GM19438 (cell line): ENCODE data around the gene TRAPPC12.
"Not testable (repeated sequence)": the region's sequence is repeated elsewhere in the genome, so short reads cannot be mapped to it uniquely, and the experiment has no call there.

Source experiments
- ATAC-seq: cut with Tn5 transposase; IDR thresholded peaks from one replicate; pipeline ENCODE4 v1.9.1; 2021; ENCODE audit warnings: low read depth; ENCODE audit not compliant: unreplicated experiment

TRAPPC12 gene

GRCh38 chr2:3482363-3482821 is 102.9 kb downstream of the TRAPPC12 start:
- ATAC-seq: no peak

DNA sequence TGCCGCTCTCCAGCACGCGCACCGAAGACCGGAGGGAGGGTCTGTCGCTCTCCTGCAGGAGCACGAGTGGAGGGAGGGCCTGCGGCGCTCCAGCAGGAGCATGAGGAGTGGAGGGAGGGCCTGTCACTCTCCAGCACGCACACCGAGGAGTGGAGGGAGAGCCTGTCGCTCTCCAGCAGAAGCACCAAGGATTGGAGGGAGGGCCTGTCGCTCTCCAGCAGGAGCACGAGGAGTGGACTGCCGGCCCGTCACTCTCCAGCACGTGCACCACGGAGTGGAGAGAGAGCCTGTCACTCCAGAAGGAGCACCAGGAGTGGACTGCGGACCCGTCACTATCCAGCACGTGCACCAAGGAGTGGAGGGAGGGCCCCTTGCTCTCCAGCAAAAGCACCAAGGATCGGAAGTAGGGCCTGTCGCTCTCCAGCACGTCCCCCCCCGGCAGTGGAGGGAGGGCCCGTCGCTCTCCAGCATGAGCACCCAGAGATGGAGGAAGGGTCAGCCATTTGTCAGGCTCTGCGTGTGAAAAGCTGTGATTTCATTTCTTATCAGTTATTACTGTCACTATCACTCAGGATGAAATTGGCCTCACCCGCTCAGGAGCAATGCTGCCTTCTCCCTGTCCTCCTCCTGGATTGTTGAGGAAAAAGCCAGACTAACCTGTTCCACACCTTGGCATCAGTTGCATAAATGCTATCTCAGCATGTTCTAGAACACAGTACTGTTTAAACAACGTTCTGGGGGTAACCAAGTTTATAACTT is 103.9 kb downstream of the TRAPPC12 start:
- no peak for ATAC-seq

DNA sequence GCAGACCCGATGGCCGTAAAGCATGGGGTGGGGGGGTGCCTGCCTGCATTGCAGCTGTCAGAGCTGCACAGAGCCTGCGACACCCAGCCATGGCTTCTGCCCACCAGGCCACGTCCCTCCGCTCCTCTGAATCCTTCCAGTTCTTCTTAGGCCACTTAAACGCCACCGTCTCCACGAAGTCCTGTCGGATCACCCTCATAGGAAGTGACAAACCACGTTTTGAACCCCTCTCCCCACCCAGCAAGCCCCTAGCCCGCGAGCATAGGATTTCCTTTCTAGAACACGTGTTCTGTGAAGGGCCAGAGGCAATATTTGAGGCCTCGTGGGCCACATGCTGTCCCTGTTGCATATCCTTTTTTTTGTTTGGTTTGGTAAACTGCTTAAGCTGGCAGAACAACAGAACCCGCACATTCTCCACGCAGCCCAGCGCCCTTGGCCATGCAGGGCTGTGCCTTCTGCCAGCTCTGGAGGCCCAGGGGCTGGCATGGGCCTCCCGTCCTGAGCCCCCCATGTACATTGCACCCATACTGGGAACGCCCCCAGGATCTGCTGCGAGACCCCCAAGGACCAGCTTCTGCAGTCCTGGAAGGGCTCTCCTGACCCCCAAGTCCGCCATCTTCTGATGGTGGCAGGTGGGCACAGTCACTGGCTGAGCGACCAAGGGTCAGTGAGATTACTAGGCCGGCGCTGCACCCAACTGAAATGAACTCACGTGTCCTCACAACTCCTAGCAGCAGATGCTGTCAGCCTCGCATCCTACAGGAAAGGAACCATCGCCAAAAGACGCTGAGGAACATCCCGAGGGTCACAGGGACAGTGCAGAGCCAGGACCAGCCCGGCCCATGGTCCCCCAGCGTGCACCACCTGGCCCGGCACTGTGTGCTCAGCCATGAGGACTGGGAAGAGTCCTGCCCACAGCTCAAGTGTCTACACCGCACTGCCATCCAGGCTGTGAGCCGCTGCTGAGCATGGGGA is 104.8 kb downstream of the TRAPPC12 start:
- ATAC-seq: no peak

DNA sequence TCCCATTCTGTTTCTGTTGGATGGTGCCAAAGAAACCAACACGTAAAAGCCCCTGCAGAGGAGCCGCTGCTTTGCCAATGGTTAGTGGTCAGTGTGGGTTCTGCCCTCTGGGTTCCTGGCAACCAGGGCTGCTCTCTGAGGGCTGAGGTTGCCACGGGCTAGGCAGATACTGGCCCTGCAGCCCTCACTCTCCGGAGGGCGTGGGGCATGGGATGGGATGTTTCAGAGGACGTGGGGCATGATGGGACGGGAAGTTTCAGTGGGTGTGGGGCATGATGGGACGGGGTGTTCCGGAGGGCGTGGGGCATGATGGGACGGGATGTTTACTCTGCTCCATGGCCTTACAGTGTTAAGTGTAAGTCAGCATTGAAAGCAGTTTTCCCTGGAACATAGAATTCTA is 105.7 kb downstream of the TRAPPC12 start:
- no peak for ATAC-seq

DNA sequence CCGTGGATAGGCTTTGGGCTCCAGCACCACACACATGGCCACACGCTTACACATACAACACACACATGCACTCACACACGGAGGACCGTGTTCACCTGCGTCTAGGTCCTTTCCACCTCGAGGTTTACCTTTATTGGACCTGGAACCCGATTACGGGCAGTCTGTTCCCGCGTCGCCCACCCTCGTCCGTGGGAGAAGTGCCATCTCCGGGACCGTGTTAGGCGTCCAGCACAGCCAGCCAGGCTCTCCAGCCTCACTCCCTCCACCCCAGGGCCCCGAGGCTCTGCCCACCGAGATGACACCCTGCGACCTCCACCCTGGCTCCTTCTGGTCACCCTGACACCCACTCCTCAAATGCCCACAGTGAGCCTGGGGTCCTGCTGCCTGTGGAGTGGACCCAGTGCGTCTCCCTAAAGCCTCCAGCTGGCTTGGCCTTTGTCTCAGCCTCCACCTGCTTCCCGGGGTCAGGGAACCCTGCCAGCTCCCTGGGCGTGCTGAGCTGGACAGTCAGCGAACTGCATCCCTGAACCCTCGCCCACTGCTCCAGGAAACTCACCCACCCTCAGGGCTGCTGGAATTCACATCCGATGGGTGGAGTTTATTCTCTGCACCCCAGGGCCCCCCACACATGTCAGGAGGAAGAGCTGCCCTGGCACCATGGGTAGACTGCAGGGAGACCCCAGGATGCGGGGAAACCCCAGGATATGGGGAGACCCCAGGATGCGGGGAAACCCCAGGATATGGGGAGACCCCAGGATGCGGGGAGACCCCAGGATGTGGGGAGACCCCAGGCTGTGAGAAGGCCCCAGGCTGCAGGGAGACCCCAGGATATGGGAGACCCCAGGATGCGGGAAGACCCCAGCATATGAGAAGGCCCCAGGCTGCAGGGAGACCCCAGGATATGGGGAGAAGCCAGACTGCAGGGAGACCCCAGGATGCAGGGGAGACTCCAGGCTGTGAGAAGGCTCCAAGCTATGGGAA is 106.8 kb downstream of the TRAPPC12 start:
- ATAC-seq: no peak

- ATAC-seq: no peak
Observed at GRCh38 chr2:3487028-3487425, 107.5 kb downstream of the TRAPPC12 start.

DNA sequence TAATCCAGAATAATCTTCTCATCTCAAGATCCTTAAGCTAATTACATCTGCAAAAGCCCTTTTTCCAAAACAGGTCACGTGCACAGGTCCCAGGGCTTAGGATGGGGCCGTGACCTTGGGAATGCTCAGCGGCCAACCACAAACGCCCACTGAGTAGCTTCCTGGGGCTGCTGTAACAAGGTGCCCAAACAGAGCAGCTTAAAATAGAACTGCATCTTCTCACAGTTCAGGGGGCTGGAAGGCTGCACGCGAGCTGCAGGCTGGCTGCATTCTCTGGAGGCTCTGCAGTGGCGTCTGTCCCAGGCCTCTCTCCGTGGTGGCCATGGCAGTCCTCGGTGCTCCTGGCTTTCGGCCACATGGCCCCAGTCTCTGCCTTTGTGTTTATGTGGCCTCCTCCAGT is 107.9 kb downstream of the TRAPPC12 start:
- no peak for ATAC-seq

DNA sequence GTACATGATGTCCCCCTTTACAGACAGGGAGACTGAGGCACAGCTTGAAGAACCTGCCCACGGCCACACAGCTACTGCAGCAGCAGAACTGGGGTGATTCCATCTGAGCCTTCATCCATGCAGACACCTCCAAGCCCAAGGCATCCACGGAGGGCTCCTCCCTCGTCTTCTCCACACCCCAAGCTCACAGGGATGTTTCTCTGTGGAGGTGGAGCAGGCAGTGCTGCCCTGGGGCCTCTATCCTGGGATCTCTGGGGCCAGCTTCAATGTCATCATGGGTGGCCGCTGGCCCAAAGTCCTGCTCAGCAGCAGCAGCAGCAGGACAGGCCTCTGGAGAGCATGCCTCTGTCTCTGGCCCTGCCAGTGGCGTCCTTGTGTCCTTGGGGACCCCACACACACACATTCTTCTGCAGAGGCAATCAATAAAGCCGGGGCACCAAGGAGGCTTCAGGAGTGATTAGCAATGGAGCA is 108.6 kb downstream of the TRAPPC12 start:
- ATAC-seq: no peak

DNA sequence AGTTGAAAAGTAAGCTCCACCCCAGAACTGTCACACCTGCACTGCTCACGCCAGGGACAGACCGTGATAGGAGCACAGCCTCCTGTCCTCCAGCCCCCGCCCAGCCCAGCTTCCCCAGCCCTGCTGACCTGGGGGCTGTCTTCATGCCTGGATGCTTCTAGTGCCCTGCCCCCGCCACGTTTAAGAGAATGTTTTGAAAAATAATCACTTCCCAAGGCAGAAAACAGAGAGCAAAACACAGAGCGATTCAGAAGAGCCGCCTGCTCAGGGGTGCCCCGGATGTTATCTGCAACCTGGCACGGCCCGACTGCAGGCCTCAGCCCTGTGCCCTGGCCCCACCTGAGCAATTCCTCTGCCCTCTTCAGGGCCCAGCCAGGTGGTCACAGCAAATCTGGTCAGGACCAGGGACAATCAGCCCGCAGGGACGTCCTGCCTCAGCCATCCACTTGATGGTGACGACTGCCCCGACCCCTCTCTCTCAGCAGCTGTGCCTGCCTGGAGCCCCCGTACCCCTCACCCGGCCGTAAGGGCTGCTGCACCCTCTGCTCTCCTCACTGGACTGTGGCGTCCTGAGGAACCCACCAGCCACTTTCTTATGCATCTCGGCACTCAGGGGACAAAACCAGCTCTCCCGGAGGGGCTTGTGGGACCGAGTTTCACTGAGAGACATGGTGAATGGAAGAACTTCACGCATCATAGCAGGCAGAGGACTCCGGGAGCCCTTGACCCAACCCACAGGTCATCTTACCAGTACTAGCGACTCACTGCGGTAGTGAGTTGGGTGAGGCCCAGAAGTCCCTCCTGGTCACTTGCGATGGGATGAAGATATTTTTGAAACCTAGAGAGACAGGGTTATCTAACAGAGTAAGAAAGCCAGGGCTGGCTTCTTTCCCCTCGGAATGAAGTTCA is 109.6 kb downstream of the TRAPPC12 start:
- no peak for ATAC-seq

DNA sequence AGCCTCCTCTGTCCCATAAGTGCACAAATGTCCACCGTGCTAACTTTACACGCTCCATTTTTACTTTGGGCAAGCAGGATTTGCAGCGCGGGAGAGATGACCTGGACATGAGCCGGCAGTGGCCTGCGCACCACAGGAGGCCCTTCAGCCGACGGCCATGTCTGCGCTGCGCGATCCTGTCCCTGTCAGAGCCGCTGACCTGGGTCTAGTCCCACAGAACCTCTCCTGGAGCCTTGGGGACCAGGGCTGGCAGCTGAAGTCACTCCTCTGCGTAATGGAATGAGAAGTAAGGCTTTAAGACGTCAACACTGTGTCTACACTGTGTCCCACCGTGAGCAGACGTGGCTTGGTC is 110.2 kb downstream of the TRAPPC12 start:
- ATAC-seq: no peak

DNA sequence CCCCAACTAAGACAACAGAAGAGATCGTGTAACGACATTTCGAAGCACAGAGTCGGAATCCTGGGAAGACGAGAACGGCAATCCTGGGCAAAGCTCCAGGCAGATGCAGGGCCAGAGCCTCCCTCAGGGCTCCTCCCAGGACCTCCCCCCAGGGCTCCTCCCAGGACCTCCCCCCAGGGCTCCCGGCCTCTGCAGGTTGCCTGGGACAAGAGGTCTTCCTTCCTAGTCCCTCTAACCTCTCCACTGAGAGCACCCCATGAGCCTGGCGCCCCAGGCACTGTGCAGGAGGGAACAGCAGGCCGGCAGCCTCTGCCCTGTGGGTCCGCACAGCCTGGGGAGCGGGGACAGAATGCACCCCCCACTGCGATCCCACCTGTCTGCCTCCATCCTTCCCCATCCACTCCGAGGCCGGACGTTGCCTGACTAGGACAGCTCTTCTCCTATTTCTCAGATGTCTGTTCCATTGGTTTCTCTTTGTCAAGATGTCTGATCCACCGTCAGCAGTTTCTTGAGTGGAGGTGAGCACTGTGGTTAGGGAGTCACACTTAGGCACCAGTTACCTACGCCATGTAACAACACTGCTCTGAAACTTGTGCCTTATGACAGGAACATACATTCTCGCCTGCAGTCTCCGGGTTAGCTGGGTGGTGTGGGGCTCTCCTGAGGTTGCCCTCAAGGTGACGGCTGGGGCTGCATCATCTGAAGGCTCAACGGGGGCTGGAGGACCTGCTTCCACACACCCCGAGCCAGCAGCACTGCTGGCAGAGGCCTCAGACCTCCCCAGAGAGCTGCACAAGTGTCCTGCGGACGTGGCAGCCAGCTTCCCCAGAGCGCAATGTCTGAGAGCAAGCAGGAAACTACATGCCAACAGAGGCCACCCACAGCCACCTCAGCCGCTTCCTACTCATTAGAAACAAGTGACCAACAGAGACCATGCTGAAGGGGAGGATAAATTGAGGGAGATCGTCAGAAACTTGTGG is 111.0 kb downstream of the TRAPPC12 start:
- no peak for ATAC-seq

- ATAC-seq: no peak
Observed at GRCh38 chr2:3491306-3491705, 111.8 kb downstream of the TRAPPC12 start.

DNA sequence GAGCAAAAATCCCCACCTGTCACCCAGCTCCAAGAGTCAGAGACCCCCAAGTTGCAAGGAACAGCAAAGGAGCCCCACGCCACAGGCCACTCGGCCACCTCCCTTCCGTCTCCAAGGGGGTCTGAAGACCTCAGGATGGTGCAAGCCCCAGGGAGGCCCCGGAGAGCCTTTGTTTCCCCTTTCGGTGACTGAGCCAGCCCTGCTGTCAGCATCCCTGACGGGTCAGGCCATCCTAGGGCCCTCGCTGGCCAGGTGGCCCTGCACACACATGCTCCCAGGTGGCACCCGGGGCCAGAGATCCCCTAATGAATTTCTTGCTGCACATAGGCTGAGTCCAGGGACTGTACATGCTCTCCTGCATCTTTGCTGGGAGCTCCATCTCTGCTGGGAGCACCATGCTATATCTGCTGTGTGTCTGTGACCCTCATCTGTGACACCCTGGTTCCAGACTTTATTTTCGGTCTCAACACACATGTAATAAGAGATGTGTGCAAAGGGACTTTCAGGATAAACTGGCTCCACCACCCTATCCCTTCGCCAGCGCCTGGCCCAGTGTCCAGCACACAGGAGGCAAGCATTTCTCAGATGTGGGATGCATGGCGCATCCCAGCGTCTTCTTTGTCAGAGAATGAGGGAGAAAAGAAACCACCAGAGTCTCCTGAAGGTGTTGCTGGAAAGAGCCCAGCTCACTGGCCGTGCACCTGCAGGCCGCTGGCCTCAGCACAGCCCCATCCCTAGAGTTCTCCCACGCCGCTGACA is 112.4 kb downstream of the TRAPPC12 start:
- ATAC-seq: no peak

- ATAC-seq: not testable (repeated sequence)
Observed at GRCh38 chr2:3492475-3492787, 112.9 kb downstream of the TRAPPC12 start.

DNA sequence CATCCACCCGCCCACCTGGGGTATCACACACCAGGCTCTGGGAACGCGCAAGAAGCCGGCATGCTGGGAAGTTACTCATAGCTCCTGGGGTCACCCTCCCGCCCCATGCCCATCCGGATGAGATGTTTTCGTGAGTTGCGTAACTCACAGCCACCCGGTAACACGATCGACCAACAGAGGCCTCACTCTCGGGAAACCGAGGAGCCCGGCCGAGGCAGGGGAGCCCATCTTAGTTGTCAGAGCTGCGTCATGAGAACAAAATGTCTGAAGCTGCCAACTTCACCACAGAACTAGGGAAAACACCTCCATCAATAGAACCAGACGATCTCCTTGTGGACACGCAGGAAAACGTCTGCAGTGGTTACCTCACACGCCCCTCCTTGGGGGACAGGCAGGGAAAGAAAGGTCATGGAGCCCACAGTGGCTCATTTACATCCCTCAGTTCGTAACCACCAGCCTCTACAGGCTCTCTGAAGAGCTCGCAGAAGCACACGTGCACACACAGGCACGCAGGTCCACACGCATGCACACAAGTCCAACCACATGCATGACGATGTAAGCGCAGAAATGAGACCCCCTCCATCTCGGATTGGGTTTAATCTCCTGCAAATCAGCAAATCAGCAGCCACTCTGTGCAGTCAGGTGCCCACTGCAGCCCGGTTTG is 113.6 kb downstream of the TRAPPC12 start:
- no peak for ATAC-seq

GRCh38 chr2:3493615-3494007 is 114.1 kb downstream of the TRAPPC12 start:
- ATAC-seq: no peak
